GM13977 (cell line): ENCODE measurements around the gene EML6.

ENCODE experiments used
- DNase-seq: peaks from one replicate; pipeline ENCODE4 v3.0.0; 2012; ENCODE audit warnings: low spot score
- CTCF ChIP-seq: IDR thresholded peaks from 2 replicates; pipeline ENCODE4 v1.5.1; 2012; ENCODE audit warnings: mild to moderate bottlenecking, control low read depth; ENCODE audit not compliant: insufficient read depth; ENCODE audit errors: extremely low read depth, missing control alignments
- in situ Hi-C: fragments of 300-500 bp; cut with MboI; formaldehyde crosslinking; loops from one replicate; pipeline ENCODE4 v1.12.0; 2022; ENCODE audit warnings: low sequenced_read_pairs, low pct_unique_long_range_greater_than_20kb, mixed read lengths, inconsistent platforms; ENCODE audit not compliant: unreplicated experiment

The EML6 gene

GRCh38 chr2:54863660-54864059 is 140.2 kb downstream of the EML6 start:
- in situ Hi-C loops: no loop called here
- no peak for TF ChIP-seq CTCF
- no peak for DNase-seq

DNA sequence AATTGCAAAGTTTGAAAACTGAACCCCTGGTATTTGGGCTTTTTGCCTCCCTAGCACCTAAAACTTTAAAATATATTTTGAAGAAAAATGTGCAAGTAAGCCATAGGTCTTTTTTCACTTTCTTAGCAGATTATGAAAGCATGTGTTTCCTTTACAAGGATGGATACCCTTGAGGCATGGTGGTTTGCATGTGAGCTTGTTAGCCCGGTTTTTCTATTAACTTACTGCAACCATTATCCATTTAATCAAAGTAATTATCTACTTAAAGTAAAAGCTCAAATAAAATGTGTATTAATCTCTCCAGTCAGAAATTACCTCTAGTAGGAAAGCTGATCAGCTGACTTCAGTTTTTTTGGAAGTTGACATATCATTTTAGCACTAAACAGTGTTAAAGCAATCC is 140.6 kb downstream of the EML6 start:
- in situ Hi-C loops: no loop called here
- no peak for DNase-seq
- no peak for TF ChIP-seq CTCF

DNA sequence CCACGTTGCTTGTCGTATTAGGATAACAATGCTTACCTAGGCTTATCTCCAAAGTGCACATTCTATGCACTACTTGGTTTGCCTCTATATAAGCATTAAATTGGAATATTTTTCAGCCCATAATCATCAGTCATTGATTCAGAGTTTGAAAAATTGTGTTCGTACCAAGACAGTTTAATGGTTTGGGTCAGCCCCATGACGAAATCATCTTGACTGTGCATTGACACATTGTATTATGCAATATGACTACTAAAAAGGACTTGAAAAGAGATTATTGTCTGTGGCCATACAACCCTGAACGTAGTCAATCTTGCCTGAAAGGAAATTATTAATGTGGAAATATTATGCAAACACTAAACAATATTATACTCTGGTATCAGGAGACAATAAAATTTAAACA is 141.3 kb downstream of the EML6 start:
- no peak for DNase-seq
- in situ Hi-C loops: no loop called here
- TF ChIP-seq CTCF: no peak

GRCh38 chr2:54866179-54866578 is 142.7 kb downstream of the EML6 start:
- no peak for TF ChIP-seq CTCF
- in situ Hi-C loops: no loop called here
- DNase-seq: no peak

- in situ Hi-C loops: no loop called here
- no peak for TF ChIP-seq CTCF
- peak; percentile 33 for DNase-seq
Measured at GRCh38 chr2:54866868-54867267, 143.4 kb downstream of the EML6 start.

DNA sequence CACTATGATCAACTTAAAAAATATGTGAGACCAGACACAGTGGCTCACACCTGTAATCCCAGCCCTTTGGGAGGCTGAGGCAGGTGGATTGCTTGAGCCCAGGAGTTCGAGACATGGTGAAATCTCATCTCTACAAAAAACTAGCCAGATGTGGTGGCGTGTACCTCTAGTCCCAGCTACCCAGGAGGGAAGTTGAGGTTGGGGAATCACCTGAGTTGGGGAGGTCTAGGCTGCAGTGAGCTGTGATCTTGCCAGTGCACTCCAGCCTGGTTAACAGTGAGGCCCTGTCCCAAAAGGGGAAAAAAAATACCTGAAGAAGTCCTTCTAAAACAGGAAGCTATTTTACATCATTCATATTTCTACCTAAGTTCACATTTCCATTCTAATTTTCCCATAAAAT is 144.0 kb downstream of the EML6 start:
- in situ Hi-C loops: no loop called here
- no peak for TF ChIP-seq CTCF

More for the DNA sequence above, 144.0 kb downstream of the EML6 start:
- DNase-seq: no peak
